ENCODE measurements around the gene TADA2A. TPM values are rescaled to one million over a fixed set of nuclear protein-coding genes. Genes with fewer than 3 reads are reported as not detected.

Gene TADA2A
- total RNA-seq, 1 experiment from 2014 or later: 24.6 TPM

DNA sequence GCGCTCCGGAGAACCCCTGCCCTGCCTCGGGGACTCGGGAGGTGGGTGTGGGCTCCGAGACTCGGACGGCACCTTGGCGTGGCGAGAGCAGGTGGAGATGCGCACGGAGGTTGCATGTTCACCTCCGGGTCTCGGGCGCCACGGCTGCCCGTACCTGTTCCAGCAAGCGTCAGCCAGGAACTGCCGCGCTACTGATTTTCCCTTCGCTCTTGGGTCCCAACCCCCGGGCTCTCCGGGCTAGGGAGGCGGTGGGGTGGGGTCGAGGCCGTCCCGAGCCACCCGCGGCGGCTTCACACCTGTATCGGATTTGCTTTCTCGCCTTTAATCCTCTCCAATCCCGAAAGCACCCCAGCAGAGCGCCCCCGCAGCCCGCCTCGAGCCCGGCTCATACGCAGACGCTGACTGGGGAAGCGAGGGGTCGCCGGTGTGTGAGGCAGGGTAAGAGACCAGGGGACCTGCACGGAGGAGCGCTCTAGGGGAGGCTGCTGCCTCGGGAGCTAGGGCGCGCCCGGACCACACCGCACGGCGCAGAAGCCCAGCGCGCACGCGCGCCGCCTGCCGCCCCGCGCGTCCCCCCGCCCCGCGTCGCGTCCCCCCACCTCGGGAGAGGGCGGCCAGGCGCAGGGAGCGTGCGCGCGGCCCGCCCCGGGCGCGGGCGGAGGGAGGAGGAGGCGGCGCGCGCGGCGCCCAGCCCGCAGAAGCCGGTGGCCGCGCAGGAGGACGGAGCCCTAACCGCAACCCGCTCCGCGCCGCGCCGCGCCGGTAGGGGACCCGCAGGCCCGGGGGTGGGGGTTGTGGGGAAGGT, 82.7 kb downstream of the TADA2A start, which contains the start of gene DUSP14 (continued):
- TF ChIP-seq, protein P1, sequence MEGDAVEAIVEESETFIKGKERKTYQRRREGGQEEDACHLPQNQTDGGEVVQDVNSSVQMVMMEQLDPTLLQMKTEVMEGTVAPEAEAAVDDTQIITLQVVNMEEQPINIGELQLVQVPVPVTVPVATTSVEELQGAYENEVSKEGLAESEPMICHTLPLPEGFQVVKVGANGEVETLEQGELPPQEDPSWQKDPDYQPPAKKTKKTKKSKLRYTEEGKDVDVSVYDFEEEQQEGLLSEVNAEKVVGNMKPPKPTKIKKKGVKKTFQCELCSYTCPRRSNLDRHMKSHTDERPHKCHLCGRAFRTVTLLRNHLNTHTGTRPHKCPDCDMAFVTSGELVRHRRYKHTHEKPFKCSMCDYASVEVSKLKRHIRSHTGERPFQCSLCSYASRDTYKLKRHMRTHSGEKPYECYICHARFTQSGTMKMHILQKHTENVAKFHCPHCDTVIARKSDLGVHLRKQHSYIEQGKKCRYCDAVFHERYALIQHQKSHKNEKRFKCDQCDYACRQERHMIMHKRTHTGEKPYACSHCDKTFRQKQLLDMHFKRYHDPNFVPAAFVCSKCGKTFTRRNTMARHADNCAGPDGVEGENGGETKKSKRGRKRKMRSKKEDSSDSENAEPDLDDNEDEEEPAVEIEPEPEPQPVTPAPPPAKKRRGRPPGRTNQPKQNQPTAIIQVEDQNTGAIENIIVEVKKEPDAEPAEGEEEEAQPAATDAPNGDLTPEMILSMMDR (IDR thresholded peaks at IDR 0.05 in 2 of 3, conservative IDR thresholded peaks at IDR 0.05 in 1 of 3; ENCODE audit: borderline replicate concordance in 1 of 3, insufficient read depth in 1 of 3, low read depth in 2 of 3, low read length in 2 of 3): no peak
- no peak for TF ChIP-seq ZFX (IDR thresholded peaks at IDR 0.05)
- no peak for TF ChIP-seq FOSL1 (IDR thresholded peaks at IDR 0.05; ENCODE audit: low read depth)
- no peak for TF ChIP-seq TCF7L2 (IDR thresholded peaks at IDR 0.05; ENCODE audit: borderline replicate concordance, extremely low read depth, insufficient read depth, insufficient read length)

DNA sequence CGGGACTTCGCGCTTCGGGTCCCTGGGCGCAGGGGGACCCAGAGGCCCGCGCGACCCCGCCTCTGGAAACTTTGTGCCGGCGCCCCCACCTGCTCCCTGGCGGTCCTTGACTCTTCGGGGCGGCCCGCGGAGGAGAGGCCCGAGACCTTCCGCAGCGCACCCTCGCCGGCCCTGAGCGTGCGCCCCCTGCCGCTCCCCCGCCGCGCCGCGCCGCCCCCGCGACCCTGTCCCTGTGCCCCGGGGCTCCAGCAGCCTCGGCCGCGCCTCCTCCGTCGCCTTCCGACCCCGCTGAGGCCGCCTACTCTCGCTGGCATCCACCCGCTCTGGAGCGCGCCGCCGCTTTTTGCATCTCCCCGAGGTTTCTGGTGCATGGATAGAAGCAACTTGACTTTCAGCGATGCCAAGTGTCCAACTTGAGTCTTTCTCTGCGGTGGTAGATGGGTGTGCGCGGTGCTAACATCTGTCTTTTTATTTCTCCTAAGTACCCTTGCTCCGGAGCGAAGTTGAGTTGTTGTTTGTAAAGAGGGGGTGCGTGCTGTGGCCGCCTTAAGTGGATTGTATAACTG, 83.4 kb downstream of the TADA2A start:
- no peaks in the 10 kb centered on the region for H3K36me3 ChIP-seq (ENCODE audit: control insufficient read depth in 1 of 2, insufficient read depth in 2 of 2, low read length in 2 of 2)
- ATAC-seq (peak; percentile 23), DNase-seq (ENCODE audit: low read depth, low spot score) (no peak)
- H4K20me1 ChIP-seq (ENCODE audit: insufficient read depth): peaks cover 9% of the 10 kb centered on the region; the same call in 1 of the 2 replicates
- TF ChIP-seq, protein P1 (IDR thresholded peaks at IDR 0.05 in 2 of 3, conservative IDR thresholded peaks at IDR 0.05 in 1 of 3; ENCODE audit: borderline replicate concordance in 1 of 3, insufficient read depth in 1 of 3, low read depth in 2 of 3, low read length in 2 of 3): peak in 1 of 3 experiments; percentile 21; a peak in 1 of 6 replicates
- 0 out of 2 replicates have a peak, but pooled peaks have one; percentile 49 for TF ChIP-seq ZFX (IDR thresholded peaks at IDR 0.05)
- TF ChIP-seq YY1 (IDR thresholded peaks at IDR 0.05; ENCODE audit: extremely low read depth, insufficient replicate concordance, low read depth, low read length): no peak
- TF ChIP-seq EGR1 (IDR thresholded peaks at IDR 0.05; ENCODE audit: low read depth): peak; percentile 70
- H3K9ac ChIP-seq (ENCODE audit: low read length): peak overlapping the region; percentile 78
- POLR2A ChIA-PET: no interaction called here
- H3K9me2 ChIP-seq (ENCODE audit: insufficient read depth): no peaks in the 10 kb centered on the region
- H3K4me2 ChIP-seq (ENCODE audit: low read length): peak overlapping the region; percentile 86
- H3K27me3 ChIP-seq (ENCODE audit: insufficient read depth, low read length): no peaks in the 10 kb centered on the region
- BruUV-seq (replicated peaks): no TSS peak
- peak overlapping the region; percentile 72 to 76 for H3K4me3 ChIP-seq (replicated peaks in 1 of 2; ENCODE audit: low read depth in 1 of 2, low read length in 2 of 2)
- H3K79me2 ChIP-seq (ENCODE audit: insufficient read depth, low read length): peaks cover 51% of the 10 kb centered on the region
- H3K27ac ChIP-seq (ENCODE audit: low read depth, low read length): peak overlapping the region; percentile 76
- no peak overlapping the region for H2AFZ ChIP-seq (ENCODE audit: low read depth, low read length, poor library complexity, severe bottlenecking)
- CTCF ChIA-PET: no interaction called here
- RAD21 ChIA-PET (ENCODE audit: low non-redundant PET in 1 of 2, low total read pairs in 2 of 2, uncharacterized antibody in 2 of 2, unreplicated experiment in 2 of 2): no interaction called here
- H3K4me1 ChIP-seq (ENCODE audit: control insufficient read depth in 1 of 2, insufficient read depth in 2 of 2, low read length in 2 of 2): peaks cover 49 to 71% of the 10 kb centered on the region in 2 experiments
- intact Hi-C loops (cut with micrococcal nuclease): loop anchor here (2.0 to 5.0 kb wide), 2 partner anchors 83 to 117 kb away; partner anchors contain the start of genes ACACA, SYNRG and TADA2A
- H3K9me3 ChIP-seq (ENCODE audit: control insufficient read depth in 1 of 2, insufficient read depth in 1 of 2, low read depth in 1 of 2, low read length in 2 of 2): no peaks in the 10 kb centered on the region
